Measurements from ENCODE around the gene JAM3.

GRCh38 chr11:134173296-134173695, 104.4 kb downstream of the JAM3 start:
- TF ChIP-seq, protein P1, sequence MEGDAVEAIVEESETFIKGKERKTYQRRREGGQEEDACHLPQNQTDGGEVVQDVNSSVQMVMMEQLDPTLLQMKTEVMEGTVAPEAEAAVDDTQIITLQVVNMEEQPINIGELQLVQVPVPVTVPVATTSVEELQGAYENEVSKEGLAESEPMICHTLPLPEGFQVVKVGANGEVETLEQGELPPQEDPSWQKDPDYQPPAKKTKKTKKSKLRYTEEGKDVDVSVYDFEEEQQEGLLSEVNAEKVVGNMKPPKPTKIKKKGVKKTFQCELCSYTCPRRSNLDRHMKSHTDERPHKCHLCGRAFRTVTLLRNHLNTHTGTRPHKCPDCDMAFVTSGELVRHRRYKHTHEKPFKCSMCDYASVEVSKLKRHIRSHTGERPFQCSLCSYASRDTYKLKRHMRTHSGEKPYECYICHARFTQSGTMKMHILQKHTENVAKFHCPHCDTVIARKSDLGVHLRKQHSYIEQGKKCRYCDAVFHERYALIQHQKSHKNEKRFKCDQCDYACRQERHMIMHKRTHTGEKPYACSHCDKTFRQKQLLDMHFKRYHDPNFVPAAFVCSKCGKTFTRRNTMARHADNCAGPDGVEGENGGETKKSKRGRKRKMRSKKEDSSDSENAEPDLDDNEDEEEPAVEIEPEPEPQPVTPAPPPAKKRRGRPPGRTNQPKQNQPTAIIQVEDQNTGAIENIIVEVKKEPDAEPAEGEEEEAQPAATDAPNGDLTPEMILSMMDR (IDR thresholded peaks at IDR 0.05; ENCODE audit: borderline replicate concordance, extremely low read depth, low read length, poor library complexity, severe bottlenecking), result no peak
- TF ChIP-seq EZH2 (IDR thresholded peaks at IDR 0.05; ENCODE audit: borderline replicate concordance, low read depth, low read length, severe bottlenecking), result no peak
